Heart right ventricle (tissue), 16 donors: ENCODE measurements around the gene MPHOSPH9. TPM values are rescaled to one million over a fixed set of nuclear protein-coding genes. Genes with fewer than 3 reads are reported as not detected.

Experiments used
- ATAC-seq, 8 donors: fragments of 200-7000 bp; cut with Tn5 transposase; one replicate each; pipeline ENCODE4 v1.9.1; 2020; ENCODE audit warnings: mild to moderate bottlenecking in 8 of 8, moderate library complexity in 8 of 8, moderate number of reproducible peaks in 1 of 8
- DNase-seq, 2 donors: peaks; one replicate each; pipeline ENCODE4 v3.0.0-alpha.2; 2020
- H3K27ac ChIP-seq, 10 donors: fragments of 200-600 bp; sonication (generic) in 2 of 10; one replicate each; pipeline versions ENCODE4 v1.5.0 to v1.8.0; 2020 to 2022; ENCODE audit warnings: mild to moderate bottlenecking in 3 of 10
- H3K27me3 ChIP-seq, 7 donors: fragments of 200-600 bp; one replicate each; pipeline ENCODE4 v1.8.0; 2021 to 2022; ENCODE audit warnings: mild to moderate bottlenecking in 2 of 7
- H3K36me3 ChIP-seq, 9 donors: fragments of 200-600 bp; sonication (generic) in 1 of 9; one replicate each; pipeline versions ENCODE4 v1.5.0 to v1.8.0; 2020 to 2022; ENCODE audit warnings: mild to moderate bottlenecking in 2 of 9
- H3K4me1 ChIP-seq, 9 donors: fragments of 200-600 bp; sonication (generic) in 1 of 9; one replicate each; pipeline versions ENCODE4 v1.5.0 to v1.8.0; 2020 to 2022; ENCODE audit warnings: mild to moderate bottlenecking in 4 of 9
- H3K4me3 ChIP-seq, 10 donors: fragments of 200-600 bp; sonication (generic) in 2 of 10; one replicate each; pipeline versions ENCODE4 v1.5.0 to v1.8.0; 2020 to 2022; ENCODE audit warnings: mild to moderate bottlenecking in 7 of 10, moderate library complexity in 2 of 10
- H3K9me3 ChIP-seq, 11 donors: fragments of 200-600 bp in 10 of 11; sonication (generic) in 2 of 11; one replicate each; pipeline versions ENCODE4 v1.5.0 to v1.8.0; 2013 to 2022; ENCODE audit warnings: mild to moderate bottlenecking in 2 of 11, control low read depth in 1 of 11, moderate library complexity in 1 of 11
- WGBS, 2 donors: extraction: QIAGEN DNeasy Blood & Tissue Kit; methylation state at CpG; one replicate each; pipeline ENCODE4 v1.1.7; 2013; ENCODE audit warnings: inconsistent platforms in 1 of 2; 5-methylcytosine and 5-hydroxymethylcytosine counted together
- intact Hi-C, 10 donors: fragments of 100-400 bp; cut with DNase I; formaldehyde crosslinking; loops; one replicate each; pipeline versions ENCODE4 v1.11.1 to v1.14.2; 2022
- polyA plus RNA-seq, 2 donors: library from polyadenylated mRNA; stranded (reverse); fragments of 200-250 nt; gene quantifications; one replicate each; pipeline ENCODE4 v1.2.3, GENCODE V29; 2013
- total RNA-seq, 10 donors: library from RNA; stranded (reverse); fragmentation: NEBNext Ultra II Directional in 3 of 10; extraction: Animal tissue kit (Norgen Biotek cat#: 25700) in 3 of 10; gene quantifications; one replicate each; pipeline versions ENCODE4 v1.2.1 to v1.2.4, GENCODE V29; 2021 to 2023
- TF ChIP-seq, protein P1 (sequence below), 9 donors: fragments of 200-600 bp; sonication (generic) in 2 of 9; IDR thresholded peaks; one replicate each; pipeline versions ENCODE4 v1.5.0 to v1.8.0; 2021 to 2022; ENCODE audit warnings: antibody characterized with exemption in 9 of 9, mild to moderate bottlenecking in 5 of 9, moderate library complexity in 1 of 9
- donor health status: Arrhythmogenic right ventricular cardiomyopathy.
- donor health status: ischemic (EF 13 %, LVEDD 7.1; RV severe dilation, severe dysfunction).
- donor health status: healthy with polysubstance abuse.
- donor health status: DM: no; HTN: yes; CAD: no.
- donor health status: DM: no; HTN: no; CAD: no.
- donor health status: ischemic (EF 25% LVEDD 6.9; RV normal size, moderate dysfunction).
- donor health status: ischemic (EF 25% LVEDD 5.7; RV mildly dilated, moderate dysfunction).
- donor health status: healthy.
- donor health status: DM: yes; HTN: yes; CAD: no.
- donor health status: Ischemic cardiomyopathy.
- donor health status: ischemic (EF 35%, LVEDD 5.7; RV mildly dilated, moderate dysfunction).
- donor health status: nonischemic (EF 11% LVEDD 7.7; RV severe dilation, severe dysfunction).
- donor health status: DM: yes; HTN: yes; CAD: no.
- donor health status: PGD.
- donor health status: ischemic (EF 29% LVEDD 5.4; RV normal size, mild dysfunction).
- donor health status: nonischemic (EF 23%, LVEDD 6.1; RV moderate dilation, normal function).

The MPHOSPH9 gene
- total and polyA plus RNA-seq, 12 donors = 4.1 to 33.6 (median 25.7) TPM

DNA sequence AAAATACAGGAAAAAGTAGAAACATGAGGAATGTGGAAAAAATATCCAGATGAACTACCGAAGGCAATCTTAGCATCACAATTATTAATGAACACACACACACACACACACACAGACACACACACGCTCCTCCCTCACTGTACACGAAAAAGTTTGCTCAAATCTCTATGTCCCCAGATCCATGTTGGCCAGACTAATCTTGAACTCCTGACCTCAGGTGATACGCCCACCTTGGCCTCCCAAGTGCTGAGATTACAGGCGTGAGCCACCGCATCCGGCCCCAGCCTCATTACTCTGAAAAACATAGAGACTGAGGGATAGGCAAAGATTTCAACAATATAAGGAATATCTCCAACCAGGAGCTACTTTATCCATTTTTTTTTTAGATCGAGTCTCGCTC lies 99.2 kb downstream of the MPHOSPH9 start:
- no peak overlapping the region for H3K27ac ChIP-seq
- TF ChIP-seq, protein P1, sequence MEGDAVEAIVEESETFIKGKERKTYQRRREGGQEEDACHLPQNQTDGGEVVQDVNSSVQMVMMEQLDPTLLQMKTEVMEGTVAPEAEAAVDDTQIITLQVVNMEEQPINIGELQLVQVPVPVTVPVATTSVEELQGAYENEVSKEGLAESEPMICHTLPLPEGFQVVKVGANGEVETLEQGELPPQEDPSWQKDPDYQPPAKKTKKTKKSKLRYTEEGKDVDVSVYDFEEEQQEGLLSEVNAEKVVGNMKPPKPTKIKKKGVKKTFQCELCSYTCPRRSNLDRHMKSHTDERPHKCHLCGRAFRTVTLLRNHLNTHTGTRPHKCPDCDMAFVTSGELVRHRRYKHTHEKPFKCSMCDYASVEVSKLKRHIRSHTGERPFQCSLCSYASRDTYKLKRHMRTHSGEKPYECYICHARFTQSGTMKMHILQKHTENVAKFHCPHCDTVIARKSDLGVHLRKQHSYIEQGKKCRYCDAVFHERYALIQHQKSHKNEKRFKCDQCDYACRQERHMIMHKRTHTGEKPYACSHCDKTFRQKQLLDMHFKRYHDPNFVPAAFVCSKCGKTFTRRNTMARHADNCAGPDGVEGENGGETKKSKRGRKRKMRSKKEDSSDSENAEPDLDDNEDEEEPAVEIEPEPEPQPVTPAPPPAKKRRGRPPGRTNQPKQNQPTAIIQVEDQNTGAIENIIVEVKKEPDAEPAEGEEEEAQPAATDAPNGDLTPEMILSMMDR (IDR thresholded peaks at IDR 0.05) = no peak

DNA sequence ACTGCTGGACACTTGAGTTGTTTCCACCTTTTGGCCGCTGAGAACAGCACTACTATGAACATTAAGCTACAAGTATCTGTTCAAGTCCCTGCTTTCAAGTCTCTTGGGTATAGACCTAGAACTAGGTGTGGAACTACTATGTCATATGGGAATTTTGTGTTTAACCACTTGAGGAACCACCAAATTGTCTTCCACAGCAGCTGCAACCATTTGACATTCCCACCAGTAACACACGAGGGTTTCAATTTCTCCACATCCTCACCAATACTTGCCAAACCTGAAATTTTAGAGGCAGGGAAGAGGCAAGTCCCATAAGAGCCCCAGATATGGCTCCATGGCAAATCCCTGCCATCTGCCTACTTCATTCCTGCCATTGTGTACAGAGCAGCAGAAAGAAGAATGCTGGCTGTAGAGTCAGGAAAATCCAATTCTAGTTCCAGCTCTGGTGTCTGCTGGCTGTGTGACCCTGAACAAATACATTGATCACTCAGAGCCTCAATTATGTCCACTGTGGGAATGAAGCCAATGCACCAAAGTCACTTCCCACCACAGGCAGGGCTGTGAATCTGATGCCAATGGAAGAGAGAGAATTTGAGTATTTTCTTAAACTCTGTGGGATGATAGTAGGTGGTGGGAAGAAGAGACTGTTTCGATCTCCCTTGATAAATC lies 99.9 kb downstream of the MPHOSPH9 start:
- DNase-seq (no peak), ATAC-seq (no peak)
- peaks cover 0 to 6% (median 0%) of the 10 kb centered on the region in 9 donors for H3K36me3 ChIP-seq
- TF ChIP-seq, protein P1 (IDR thresholded peaks at IDR 0.05) = no peak
- intact Hi-C loops = no loop called here
- peaks cover 0 to 25% (median 18%) of the 10 kb centered on the region in 9 donors for H3K4me1 ChIP-seq
- no peaks in the 10 kb centered on the region for H3K9me3 ChIP-seq
- WGBS, 2 donors = 91 to 93% methylated on average over 3 of the region's 3 CpGs
- no peaks in the 10 kb centered on the region for H3K27me3 ChIP-seq
- peak overlapping the region in 1 of 10 donors; percentile 68 for H3K27ac ChIP-seq
- H3K4me3 ChIP-seq = no peak overlapping the region

More for the DNA sequence above, 99.2 kb downstream of the MPHOSPH9 start:
- Histone ChIP-seq H3K4me1 (peaks cover 0 to 25% (median 18%) of the 10 kb centered on the region in 9 donors), H3K9me3 (no peaks in the 10 kb centered on the region), H3K27me3 (no peaks in the 10 kb centered on the region), H3K36me3 (peaks cover 0 to 6% (median 0%) of the 10 kb centered on the region in 9 donors), H3K4me3 (no peak overlapping the region)
- no peak for ATAC-seq
- 92 to 94% methylated on average over 9 of the region's 9 CpGs for WGBS, 2 donors
- intact Hi-C loops = no loop called here
- DNase-seq = no peak

DNA sequence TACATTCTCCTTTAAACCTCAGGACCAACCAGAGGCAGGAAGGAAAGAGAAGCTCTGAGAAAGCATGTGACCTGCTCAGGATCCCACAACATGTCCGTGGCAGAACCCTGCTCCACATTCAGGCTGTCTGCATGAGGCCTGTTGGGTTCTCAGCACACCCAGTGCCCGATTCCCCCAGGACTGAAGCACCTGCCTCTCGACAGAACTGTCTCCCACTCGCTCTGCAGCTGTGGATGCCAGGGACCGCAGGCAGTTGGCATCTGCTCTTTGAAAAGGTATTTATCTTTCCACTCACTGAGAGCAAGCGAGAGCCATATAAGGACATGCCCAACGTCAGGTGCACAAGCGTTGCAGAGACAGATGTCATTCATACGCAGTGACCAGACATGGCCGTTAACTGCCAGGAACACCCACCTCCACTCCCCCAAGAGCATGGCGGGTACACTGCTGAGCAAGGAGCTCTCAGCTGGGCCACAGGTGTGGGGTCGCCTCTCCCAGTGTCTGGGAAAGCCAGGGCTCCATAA lies 101.0 kb downstream of the MPHOSPH9 start:
- WGBS, 2 donors = 52 to 62% methylated on average over 12 of the region's 12 CpGs
- Histone ChIP-seq H3K36me3 (no peaks in the 10 kb centered on the region), H3K9me3 (no peaks in the 10 kb centered on the region), H3K27me3 (no peaks in the 10 kb centered on the region), H3K4me1 (peaks cover 0 to 36% (median 24%) of the 10 kb centered on the region in 9 donors), H3K27ac (peak overlapping the region in 9 of 10 donors; percentile 49 to 81 (median 65)), H3K4me3 (no peak overlapping the region)
- TF ChIP-seq, protein P1 (IDR thresholded peaks at IDR 0.05) = no peak
- intact Hi-C loops = loop anchor here in 1 of 10 donors (1.0 kb wide), 1 partner anchor 13 kb away; no protein-coding TSS in a partner anchor
- DNase-seq (no peak), ATAC-seq (peak; percentile 21 to 84 (median 68))

DNA sequence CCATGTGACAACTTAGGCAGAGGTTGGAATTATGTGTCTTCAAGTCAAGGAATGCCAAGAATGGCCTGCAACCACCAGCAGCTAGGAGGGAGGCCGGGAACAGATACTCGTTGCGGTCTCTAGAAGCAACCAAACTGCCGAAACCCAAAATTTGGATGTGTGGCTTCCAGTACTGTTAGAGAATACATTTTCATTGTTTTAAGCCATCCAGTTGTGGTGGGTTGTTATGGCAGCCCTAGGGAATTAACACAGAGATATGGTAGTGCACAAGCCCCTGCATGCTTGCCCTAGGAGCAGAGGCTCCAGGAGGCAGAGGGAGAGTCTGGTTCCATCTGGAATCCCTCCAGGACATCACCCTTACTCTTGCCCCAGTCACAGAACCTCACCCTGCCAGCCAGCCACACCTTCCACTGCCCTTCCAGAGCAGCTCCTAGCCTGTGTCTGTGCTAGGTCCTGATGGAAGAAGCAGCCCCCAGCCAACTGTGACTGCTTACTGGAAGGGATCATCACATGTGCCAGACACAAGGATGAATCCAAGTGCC lies 101.6 kb downstream of the MPHOSPH9 start:
- intact Hi-C loops = loop anchor here in 1 of 10 donors (1.0 kb wide), 1 partner anchor 12 kb away; no protein-coding TSS in a partner anchor
- no peaks in the 10 kb centered on the region for H3K9me3 ChIP-seq
- DNase-seq (no peak), ATAC-seq (peak; percentile 9 to 77 (median 53))
- no peak overlapping the region for H3K4me3 ChIP-seq
- WGBS, 2 donors = 61 to 83% methylated on average over 4 of the region's 4 CpGs
- H3K27me3 ChIP-seq = no peaks in the 10 kb centered on the region
- H3K27ac ChIP-seq = peak overlapping the region in 9 of 10 donors; percentile 49 to 81 (median 65)
- H3K4me1 ChIP-seq = peaks cover 2 to 42% (median 28%) of the 10 kb centered on the region in 9 donors
- no peaks in the 10 kb centered on the region for H3K36me3 ChIP-seq
- TF ChIP-seq, protein P1 (IDR thresholded peaks at IDR 0.05) = no peak
